NT2/D1 (cell line): ENCODE results near the gene SORCS1.

Experiments used
- DNase-seq: peaks from one replicate; pipeline ENCODE4 v3.0.0-alpha.2; 2011; ENCODE audit warnings: low read depth, low spot score
- H3K27me3 ChIP-seq: 2 replicates; pipeline ENCODE4 v1.6.0; 2011; ENCODE audit warnings: mild to moderate bottlenecking; ENCODE audit not compliant: insufficient read length, insufficient read depth
- H3K36me3 ChIP-seq: 2 replicates; pipeline ENCODE4 v1.6.1; 2011; ENCODE audit warnings: mild to moderate bottlenecking, low read length, mixed read lengths; ENCODE audit not compliant: insufficient read depth, insufficient read length
- H3K4me1 ChIP-seq: 2 replicates; pipeline ENCODE4 v1.5.1; 2011; ENCODE audit not compliant: insufficient read depth, insufficient read length
- H3K4me3 ChIP-seq: 2 replicates; pipeline ENCODE4 v1.5.1; 2011; ENCODE audit warnings: low read depth; ENCODE audit not compliant: insufficient read length
- H3K9ac ChIP-seq: 2 replicates; pipeline ENCODE4 v1.6.0; 2011; ENCODE audit warnings: low read depth; ENCODE audit not compliant: insufficient read length
- H3K9me3 ChIP-seq: 2 replicates; pipeline ENCODE4 v1.5.1; 2011; ENCODE audit warnings: mild to moderate bottlenecking, low read length; ENCODE audit not compliant: insufficient read depth
- SUZ12 ChIP-seq: IDR thresholded peaks from 2 replicates; pipeline ENCODE4 v1.6.1; 2011; ENCODE audit not compliant: insufficient read length, insufficient read depth; ENCODE audit errors: extremely low read depth
- YY1 ChIP-seq: IDR thresholded peaks from 2 replicates; pipeline ENCODE4 v1.6.1; 2011; ENCODE audit not compliant: insufficient read length, insufficient read depth
- ZNF274 ChIP-seq: IDR thresholded peaks from 2 replicates; pipeline ENCODE4 v1.6.1; 2011; ENCODE audit warnings: mild to moderate bottlenecking, low read depth, low read length

The SORCS1 gene

GRCh38 chr10:106565546-106565945 lies 599.0 kb downstream of the SORCS1 start:
- no peaks in the 10 kb centered on the region for H3K4me1 ChIP-seq
- no peaks in the 10 kb centered on the region for H3K9me3 ChIP-seq
- TF ChIP-seq SUZ12 (no peak), YY1 (no peak), ZNF274 (no peak)
- no peak for DNase-seq
- no peaks in the 10 kb centered on the region for H3K36me3 ChIP-seq
- no peak overlapping the region for H3K4me3 ChIP-seq
- H3K27me3 ChIP-seq: no peaks in the 10 kb centered on the region
- H3K9ac ChIP-seq: no peak overlapping the region

- TF ChIP-seq YY1 (no peak), ZNF274 (no peak), SUZ12 (no peak)
- no peaks in the 10 kb centered on the region for H3K27me3 ChIP-seq
- no peaks in the 10 kb centered on the region for H3K4me1 ChIP-seq
- no peaks in the 10 kb centered on the region for H3K9me3 ChIP-seq
- no peak overlapping the region for H3K4me3 ChIP-seq
- H3K9ac ChIP-seq: no peak overlapping the region
- no peaks in the 10 kb centered on the region for H3K36me3 ChIP-seq
- DNase-seq: no peak
Observed at GRCh38 chr10:106563384-106563783, 601.1 kb downstream of the SORCS1 start.

GRCh38 chr10:106560925-106561640 lies 603.4 kb downstream of the SORCS1 start:
- no peak overlapping the region for H3K4me3 ChIP-seq
- no peaks in the 10 kb centered on the region for H3K9me3 ChIP-seq
- no peak overlapping the region for H3K9ac ChIP-seq
- no peak for DNase-seq
- TF ChIP-seq SUZ12: no peak
- TF ChIP-seq ZNF274: no peak
- TF ChIP-seq YY1: no peak
- no peaks in the 10 kb centered on the region for H3K36me3 ChIP-seq
- no peaks in the 10 kb centered on the region for H3K4me1 ChIP-seq
- H3K27me3 ChIP-seq: no peaks in the 10 kb centered on the region

- Histone ChIP-seq H3K9ac (no peak overlapping the region), H3K4me3 (no peak overlapping the region), H3K4me1 (no peaks in the 10 kb centered on the region), H3K27me3 (no peaks in the 10 kb centered on the region), H3K36me3 (no peaks in the 10 kb centered on the region), H3K9me3 (no peaks in the 10 kb centered on the region)
- no peak for TF ChIP-seq YY1
- TF ChIP-seq ZNF274: no peak
- no peak for TF ChIP-seq SUZ12
- DNase-seq: no peak
Observed at GRCh38 chr10:106559442-106559841, 605.1 kb downstream of the SORCS1 start.

- no peaks in the 10 kb centered on the region for H3K4me1 ChIP-seq
- H3K9me3 ChIP-seq: no peaks in the 10 kb centered on the region
- no peaks in the 10 kb centered on the region for H3K27me3 ChIP-seq
- no peaks in the 10 kb centered on the region for H3K36me3 ChIP-seq
- no peak overlapping the region for H3K4me3 ChIP-seq
- DNase-seq: no peak
- H3K9ac ChIP-seq: no peak overlapping the region
- no peak for TF ChIP-seq YY1
- no peak for TF ChIP-seq ZNF274
- TF ChIP-seq SUZ12: no peak
Observed at GRCh38 chr10:106557951-106558733, 606.4 kb downstream of the SORCS1 start.

GRCh38 chr10:106557053-106557452 lies 607.5 kb downstream of the SORCS1 start:
- H3K4me1 ChIP-seq: no peaks in the 10 kb centered on the region
- H3K36me3 ChIP-seq: no peaks in the 10 kb centered on the region
- TF ChIP-seq SUZ12: no peak
- TF ChIP-seq ZNF274: no peak
- TF ChIP-seq YY1: no peak
- no peak overlapping the region for H3K9ac ChIP-seq
- H3K27me3 ChIP-seq: no peaks in the 10 kb centered on the region
- no peaks in the 10 kb centered on the region for H3K9me3 ChIP-seq
- no peak for DNase-seq
- no peak overlapping the region for H3K4me3 ChIP-seq

- H3K36me3 ChIP-seq: no peaks in the 10 kb centered on the region
- no peak for DNase-seq
- H3K9ac ChIP-seq: no peak overlapping the region
- no peak overlapping the region for H3K4me3 ChIP-seq
- no peaks in the 10 kb centered on the region for H3K27me3 ChIP-seq
- H3K4me1 ChIP-seq: no peaks in the 10 kb centered on the region
- no peaks in the 10 kb centered on the region for H3K9me3 ChIP-seq
- TF ChIP-seq SUZ12 (no peak), ZNF274 (no peak), YY1 (no peak)
Observed at GRCh38 chr10:106555599-106555998, 608.9 kb downstream of the SORCS1 start.
